ENCODE results near the gene NUMA1. TPM values are rescaled to one million over a fixed set of nuclear protein-coding genes. Genes with fewer than 3 reads are reported as not detected.

The NUMA1 gene
- polyA plus RNA-seq, 1 donor from 2014 or later, result 116 TPM

DNA sequence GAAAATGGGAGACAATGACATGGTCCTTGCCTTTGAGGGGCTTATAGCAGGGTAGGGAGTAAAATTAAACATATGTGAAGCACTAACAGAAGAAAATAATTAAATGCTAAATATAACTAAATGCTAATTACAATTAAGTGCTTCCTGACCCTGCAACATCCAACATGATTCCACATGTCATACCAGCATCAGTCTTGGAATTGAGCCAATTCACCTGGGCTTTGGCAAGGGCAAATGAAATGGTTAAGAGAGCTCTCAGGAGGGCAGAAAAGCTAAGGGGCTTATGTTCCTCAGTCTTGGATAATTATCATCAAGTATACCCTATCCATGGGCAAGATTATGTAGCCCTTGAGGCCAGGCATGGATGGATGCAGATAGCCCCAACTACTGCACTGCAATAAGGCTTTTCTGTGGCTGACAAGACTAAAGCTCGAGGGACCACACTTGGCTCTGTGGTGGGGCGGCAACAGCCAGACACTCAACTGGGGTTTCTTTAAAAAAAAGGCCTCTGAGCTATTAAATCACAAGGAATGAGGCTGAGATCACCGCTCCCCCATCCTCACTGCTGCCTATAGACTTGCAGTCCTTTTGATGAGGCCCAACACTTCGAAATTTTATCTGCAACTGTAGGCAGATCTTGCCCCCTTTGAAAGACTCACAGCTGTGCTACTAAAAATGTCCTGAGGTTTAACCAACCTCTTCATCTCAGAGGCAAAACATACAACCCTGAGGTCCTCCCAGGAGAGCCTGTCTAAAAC, 42.6 kb downstream of the NUMA1 start:
- Histone ChIP-seq H3K27ac (ENCODE audit: low read length) (peak overlapping the region; percentile 99), H4K20me1 (ENCODE audit: insufficient read depth) (no peaks in the 10 kb centered on the region), H3K4me2 (ENCODE audit: low read length) (peak overlapping the region; percentile 86)

DNA sequence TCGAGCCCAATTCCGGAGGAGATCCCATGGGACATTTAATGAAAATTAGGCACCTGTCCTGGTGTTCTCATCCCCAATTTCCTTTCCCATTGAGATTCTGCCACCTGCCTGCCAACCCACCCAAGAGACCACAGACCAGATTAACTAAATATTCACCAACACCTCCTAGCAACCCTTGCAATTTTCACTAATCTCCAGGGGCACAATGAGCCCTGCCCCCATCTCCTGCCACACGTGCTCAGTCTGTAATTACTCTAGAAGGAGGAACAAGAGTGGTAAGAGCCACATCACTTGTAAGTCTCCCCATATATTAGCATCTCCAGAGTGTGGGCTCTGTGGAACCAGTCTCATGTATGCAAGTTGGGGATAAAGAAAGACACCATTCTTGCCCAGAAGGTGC, 43.7 kb downstream of the NUMA1 start:
- Histone ChIP-seq H3K27ac (ENCODE audit: low read length) (no peak overlapping the region), H3K9ac (ENCODE audit: low read length) (no peak overlapping the region), H3K4me3 (ENCODE audit: low read length) (peak overlapping the region; percentile 44), H3K9me2 (ENCODE audit: insufficient read depth, low read length) (no peaks in the 10 kb centered on the region), H4K20me1 (ENCODE audit: insufficient read depth) (no peaks in the 10 kb centered on the region), H3K27me3 (ENCODE audit: insufficient read depth, low read depth, low read length) (no peaks in the 10 kb centered on the region), H3F3A (ENCODE audit: insufficient read depth, low read length, poor library complexity, severe bottlenecking) (peaks cover 3% of the 10 kb centered on the region), H3K4me2 (ENCODE audit: low read length) (no peak overlapping the region), H3K9me3 (ENCODE audit: low read length) (no peaks in the 10 kb centered on the region), H3K36me3 (ENCODE audit: insufficient read depth, low read length) (peaks cover 14% of the 10 kb centered on the region), H2AFZ (ENCODE audit: low read depth, low read length) (no peak overlapping the region), H3K79me2 (replicated peaks; ENCODE audit: insufficient read depth, low read length) (peaks cover 68% of the 10 kb centered on the region)
- TF ChIP-seq MXI1 (conservative IDR thresholded peaks at IDR 0.05; ENCODE audit: poor library complexity, severe bottlenecking), result no peak
- no peak for TF ChIP-seq SMC3 (conservative IDR thresholded peaks at IDR 0.05; ENCODE audit: poor library complexity)
- no peak for TF ChIP-seq REST (IDR thresholded peaks at IDR 0.05; ENCODE audit: borderline replicate concordance)
- TF ChIP-seq RAD21 (conservative IDR thresholded peaks at IDR 0.05), result no peak
- TF ChIP-seq EP300 (conservative IDR thresholded peaks at IDR 0.05; ENCODE audit: poor library complexity, severe bottlenecking), result no peak
- TF ChIP-seq POLR2AphosphoS5 (IDR thresholded peaks at IDR 0.05), result no peak
- TF ChIP-seq EZH2 (IDR thresholded peaks at IDR 0.05; ENCODE audit: borderline replicate concordance, insufficient read depth, low read length, poor library complexity, severe bottlenecking), result no peak

More for the DNA sequence above, 42.6 kb downstream of the NUMA1 start:
- Histone ChIP-seq H3K9me3 (ENCODE audit: low read length) (no peaks in the 10 kb centered on the region), H3K27me3 (ENCODE audit: insufficient read depth, low read depth, low read length) (no peaks in the 10 kb centered on the region), H3K4me3 (ENCODE audit: low read length) (peak overlapping the region; percentile 67), H3K9me2 (ENCODE audit: insufficient read depth, low read length) (no peaks in the 10 kb centered on the region), H3K9ac (ENCODE audit: low read length) (peak overlapping the region; percentile 94), H2AFZ (ENCODE audit: low read depth, low read length) (no peak overlapping the region), H3F3A (ENCODE audit: insufficient read depth, low read length, poor library complexity, severe bottlenecking) (peaks cover 7% of the 10 kb centered on the region), H3K36me3 (ENCODE audit: insufficient read depth, low read length) (peaks cover 14% of the 10 kb centered on the region), H3K79me2 (replicated peaks; ENCODE audit: insufficient read depth, low read length) (peaks cover 59% of the 10 kb centered on the region)
- TF ChIP-seq EZH2 (IDR thresholded peaks at IDR 0.05; ENCODE audit: borderline replicate concordance, insufficient read depth, low read length, poor library complexity, severe bottlenecking) (no peak), RAD21 (conservative IDR thresholded peaks at IDR 0.05) (no peak), POLR2AphosphoS5 (IDR thresholded peaks at IDR 0.05) (no peak), MXI1 (conservative IDR thresholded peaks at IDR 0.05; ENCODE audit: poor library complexity, severe bottlenecking) (no peak), SMC3 (conservative IDR thresholded peaks at IDR 0.05; ENCODE audit: poor library complexity) (no peak), REST (IDR thresholded peaks at IDR 0.05; ENCODE audit: borderline replicate concordance) (no peak)
- TF ChIP-seq, protein P1, sequence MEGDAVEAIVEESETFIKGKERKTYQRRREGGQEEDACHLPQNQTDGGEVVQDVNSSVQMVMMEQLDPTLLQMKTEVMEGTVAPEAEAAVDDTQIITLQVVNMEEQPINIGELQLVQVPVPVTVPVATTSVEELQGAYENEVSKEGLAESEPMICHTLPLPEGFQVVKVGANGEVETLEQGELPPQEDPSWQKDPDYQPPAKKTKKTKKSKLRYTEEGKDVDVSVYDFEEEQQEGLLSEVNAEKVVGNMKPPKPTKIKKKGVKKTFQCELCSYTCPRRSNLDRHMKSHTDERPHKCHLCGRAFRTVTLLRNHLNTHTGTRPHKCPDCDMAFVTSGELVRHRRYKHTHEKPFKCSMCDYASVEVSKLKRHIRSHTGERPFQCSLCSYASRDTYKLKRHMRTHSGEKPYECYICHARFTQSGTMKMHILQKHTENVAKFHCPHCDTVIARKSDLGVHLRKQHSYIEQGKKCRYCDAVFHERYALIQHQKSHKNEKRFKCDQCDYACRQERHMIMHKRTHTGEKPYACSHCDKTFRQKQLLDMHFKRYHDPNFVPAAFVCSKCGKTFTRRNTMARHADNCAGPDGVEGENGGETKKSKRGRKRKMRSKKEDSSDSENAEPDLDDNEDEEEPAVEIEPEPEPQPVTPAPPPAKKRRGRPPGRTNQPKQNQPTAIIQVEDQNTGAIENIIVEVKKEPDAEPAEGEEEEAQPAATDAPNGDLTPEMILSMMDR (IDR thresholded peaks at IDR 0.05; ENCODE audit: poor library complexity, severe bottlenecking), result no peak
